HepG2 (cell line): Measurements from ENCODE around the gene TPI1. TPM values are rescaled to one million over a fixed set of nuclear protein-coding genes. Genes with fewer than 3 reads are reported as not detected.

Source experiments
- ATAC-seq: fragments of 200-7000 bp; cut with Tn5 transposase; 3 replicates; pipeline ENCODE4 v1.9.1; 2020; ENCODE audit warnings: mild to moderate bottlenecking, moderate library complexity
- BruUV-seq: library from RNA; stranded (reverse); fragments of 400-500 nt; replicated peaks from 2 replicates; lab custom pipeline; 2021; lab: Mats Ljungman, UMichigan
- CTCF ChIA-PET: fragments of 300-600 bp; formaldehyde crosslinking; extraction: SDS; loops from one replicate; lab custom pipeline; 2021; ENCODE audit warnings: low total read pairs, inconsistent platforms, low intra/inter-chr PET ratio; lab: Yijun Ruan, JAX
- POLR2A ChIA-PET: fragments of 350-600 bp; sonication (Branson Sonifier 250); formaldehyde crosslinking; loops from one replicate; lab custom pipeline; 2020; ENCODE audit warnings: antibody characterized with exemption, inconsistent platforms; lab: Yijun Ruan, JAX
- DNase-seq: peaks from one replicate; pipeline ENCODE4 v3.0.0-alpha.2; 2015; ENCODE audit warnings: low spot score
- FAIRE-seq: peaks from 3 replicates; lab custom pipeline; 2011; peaks lifted over from hg19 to GRCh38; lab: Jason Lieb, UNC
- H2AFZ ChIP-seq: one replicate; pipeline ENCODE4 v1.6.1; 2011; ENCODE audit warnings: low read length, inconsistent platforms
- H3K27ac ChIP-seq: fragments of 300-600 bp; 3 replicates; pipeline ENCODE4 v1.8.0; 2011; ENCODE audit warnings: mixed run types, mild to moderate bottlenecking, mixed read lengths, low read length, inconsistent platforms; ENCODE audit not compliant: insufficient read depth; ENCODE audit errors: extremely low read length
- H3K27me3 ChIP-seq, 2 experiments: fragments of 200-600 bp in 1 of 2; 2 replicates in 1 of 2; 3 replicates in 1 of 2; pipeline versions ENCODE4 v1.6.0 to v1.8.0; 2011; ENCODE audit warnings: low read length in 2 of 2, mild to moderate bottlenecking in 2 of 2, moderate library complexity in 2 of 2, inconsistent platforms in 1 of 2; ENCODE audit not compliant: insufficient read depth in 2 of 2, control insufficient read depth in 1 of 2
- H3K36me3 ChIP-seq, 2 experiments: fragments of 200-600 bp in 1 of 2; replicated peaks in 1 of 2; 2 replicates in 1 of 2; 3 replicates in 1 of 2; pipeline versions ENCODE4 v1.5.1 to v1.8.0; 2011; ENCODE audit warnings: low read length in 2 of 2, inconsistent platforms in 1 of 2; ENCODE audit not compliant: insufficient read depth in 2 of 2, control insufficient read depth in 1 of 2
- H3K4me1 ChIP-seq: 2 replicates; pipeline ENCODE4 v1.5.1; 2012; ENCODE audit warnings: low read length, inconsistent platforms; ENCODE audit not compliant: insufficient read depth
- H3K4me2 ChIP-seq: 2 replicates; pipeline ENCODE4 v1.6.0; 2011; ENCODE audit warnings: low read depth, low read length, inconsistent platforms
- H3K4me3 ChIP-seq, 3 experiments: fragments of 200-600 bp in 1 of 3; sonication (generic), shearing (Covaris generic) in 1 of 3; replicated peaks in 1 of 3; 2 replicates each; pipeline ENCODE4 v1.5.1; 2011 to 2016; ENCODE audit warnings: low read length in 3 of 3, inconsistent platforms in 2 of 3, low read depth in 2 of 3, mild to moderate bottlenecking in 2 of 3, control low read depth in 1 of 3, mixed read lengths in 1 of 3; ENCODE audit not compliant: insufficient read depth in 1 of 3
- H3K79me2 ChIP-seq: one replicate; pipeline ENCODE4 v1.6.1; 2011; ENCODE audit warnings: low read length, inconsistent platforms; ENCODE audit not compliant: insufficient read depth
- H3K9ac ChIP-seq: 2 replicates; pipeline ENCODE4 v1.6.0; 2011; ENCODE audit warnings: mild to moderate bottlenecking, low read depth, low read length, inconsistent platforms; ENCODE audit not compliant: insufficient read depth
- H3K9me3 ChIP-seq: 2 replicates; pipeline ENCODE4 v1.5.1; 2012; ENCODE audit warnings: mild to moderate bottlenecking, low read length
- H4K20me1 ChIP-seq: 2 replicates; pipeline ENCODE4 v1.6.0; 2011; ENCODE audit warnings: inconsistent platforms, mild to moderate bottlenecking, low read length, moderate library complexity; ENCODE audit not compliant: insufficient read depth
- ASH2L ChIP-seq: fragments of 300-600, 200-600 bp; sonication (generic); IDR thresholded peaks from 2 replicates; pipeline ENCODE4 v1.7.0; 2017; ENCODE audit warnings: low read depth, mild to moderate bottlenecking, moderate library complexity, mixed read lengths, low read length; ENCODE audit not compliant: insufficient read length
- CREB1 ChIP-seq, 2 experiments: fragments of 450-650 bp in 1 of 2; IDR thresholded peaks; 2 replicates each; pipeline ENCODE4 v1.6.1; 2016 to 2017; ENCODE audit warnings: control low read depth in 1 of 2, mild to moderate bottlenecking in 1 of 2, missing compliant biosample characterization in 1 of 2, missing genetic modification characterization in 1 of 2
- GFI1 ChIP-seq: sonication (generic); formaldehyde crosslinking; IDR thresholded peaks from 2 replicates; pipeline ENCODE4 v1.5.0; 2020; ENCODE audit warnings: missing genetic modification reagents, mild to moderate bottlenecking, borderline replicate concordance
- HNF1B ChIP-seq: sonication (generic); formaldehyde crosslinking; IDR thresholded peaks from 2 replicates; pipeline ENCODE4 v1.5.1; 2020; ENCODE audit warnings: mild to moderate bottlenecking, moderate library complexity, missing genetic modification reagents
- KDM5A ChIP-seq: fragments of 200-600 bp; sonication (generic); IDR thresholded peaks from 2 replicates; pipeline ENCODE4 v1.7.0; 2018; ENCODE audit warnings: antibody characterized with exemption, mild to moderate bottlenecking, low read length, borderline replicate concordance
- MAZ ChIP-seq, 2 experiments: sonication (generic) in 1 of 2; formaldehyde crosslinking in 1 of 2; IDR thresholded peaks; 2 replicates each; pipeline versions ENCODE4 v1.5.0 to v1.6.1; 2012 to 2020; ENCODE audit warnings: low read depth in 2 of 2, mild to moderate bottlenecking in 2 of 2, borderline replicate concordance in 1 of 2, improper control_type of control experiment in 1 of 2, low read length in 1 of 2, missing genetic modification reagents in 1 of 2, moderate library complexity in 1 of 2
- NAIF1 ChIP-seq: sonication (generic); formaldehyde crosslinking; IDR thresholded peaks from 2 replicates; pipeline ENCODE4 v1.5.0; 2020; ENCODE audit warnings: mild to moderate bottlenecking, missing genetic modification reagents, borderline replicate concordance
- NR2C2 ChIP-seq: sonication (generic); formaldehyde crosslinking; IDR thresholded peaks from 2 replicates; pipeline ENCODE4 v1.4.0; 2020; ENCODE audit warnings: missing genetic modification reagents, mild to moderate bottlenecking, moderate library complexity, borderline replicate concordance
- RARG ChIP-seq: sonication (generic); formaldehyde crosslinking; IDR thresholded peaks from 2 replicates; pipeline ENCODE4 v1.4.0; 2020; ENCODE audit warnings: low read depth, mild to moderate bottlenecking, missing genetic modification reagents
- REPIN1 ChIP-seq: sonication (generic); formaldehyde crosslinking; IDR thresholded peaks from 2 replicates; pipeline ENCODE4 v1.8.0; 2022; ENCODE audit warnings: missing genetic modification reagents, low read depth, mild to moderate bottlenecking, borderline replicate concordance
- SAP130 ChIP-seq: IDR thresholded peaks from 2 replicates; pipeline ENCODE4 v1.6.1; 2016; ENCODE audit warnings: low read depth
- ZNF33B ChIP-seq: sonication (generic); formaldehyde crosslinking; IDR thresholded peaks from 2 replicates; pipeline ENCODE4 v1.5.1; 2020; ENCODE audit warnings: mild to moderate bottlenecking, missing genetic modification reagents
- ZNF572 ChIP-seq: sonication (generic); formaldehyde crosslinking; IDR thresholded peaks from 2 replicates; pipeline ENCODE4 v1.5.1; 2020; ENCODE audit warnings: mild to moderate bottlenecking, missing genetic modification reagents
- ZNF607 ChIP-seq: sonication (generic); formaldehyde crosslinking; IDR thresholded peaks from 2 replicates; pipeline ENCODE4 v1.5.1; 2020; ENCODE audit warnings: missing genetic modification reagents, mild to moderate bottlenecking, borderline replicate concordance
- ZNF839 ChIP-seq: sonication (generic); formaldehyde crosslinking; IDR thresholded peaks from 2 replicates; pipeline ENCODE4 v1.4.0; 2020; ENCODE audit warnings: missing genetic modification reagents, mild to moderate bottlenecking, borderline replicate concordance
- ZSCAN21 ChIP-seq: sonication (generic); formaldehyde crosslinking; IDR thresholded peaks from 2 replicates; pipeline ENCODE4 v1.8.0; 2022; ENCODE audit warnings: mild to moderate bottlenecking, missing genetic modification reagents, moderate library complexity, borderline replicate concordance
- WGBS: methylation state at CpG from one replicate; pipeline ENCODE4 v1.1.6; 2017; ENCODE audit warnings: low lambda C conversion rate; 5-methylcytosine and 5-hydroxymethylcytosine counted together
- in situ Hi-C: cut with HindIII; loops from 2 replicates; pipeline ENCODE4 v1.10.0; 2017; ENCODE audit warnings: low pct_unique_long_range_greater_than_20kb; ENCODE audit not compliant: extremely low pct_ligation_motif_present
- intact Hi-C: fragments of 100-400 bp; cut with micrococcal nuclease; formaldehyde crosslinking; loops from one replicate; pipeline ENCODE4 v1.10.0; 2022; ENCODE audit not compliant: unreplicated experiment
- polyA plus RNA-seq, 8 experiments: library from polyadenylated mRNA; depleted of rRNA in 3 of 8; stranded (reverse) in 7 of 8; unstranded in 1 of 8; fragments of >200 nt; fragmentation: Illumina TruSeq in 4 of 8; extraction: Trizol in 4 of 8; gene quantifications; 2 replicates each; pipeline versions ENCODE4 v1.2.1 to v1.2.3, GENCODE V29; 2011 to 2016; ENCODE audit warnings: low read depth in 4 of 8, missing spikeins in 1 of 8, mixed read lengths in 1 of 8; ENCODE audit not compliant: insufficient read depth in 1 of 8
- total RNA-seq, 5 experiments: library from RNA; depleted of rRNA; stranded (reverse); fragments of >200 nt; fragmentation: Illumina TruSeq; extraction: Trizol; gene quantifications; 2 replicates each; pipeline ENCODE4 v1.2.3, GENCODE V29; 2016; ENCODE audit warnings: low read depth in 1 of 5
- TF ChIP-seq, protein P1 (sequence below): sonication (generic); formaldehyde crosslinking; IDR thresholded peaks from 2 replicates; pipeline ENCODE4 v1.5.0; 2020; ENCODE audit warnings: mild to moderate bottlenecking, missing genetic modification reagents

TPI1 gene
- total and polyA plus RNA-seq, 2 of the 13 experiments (the other 11 are each of a cell fraction or from before 2014, with no cell fraction given) = 945 to 2,535 TPM

DNA sequence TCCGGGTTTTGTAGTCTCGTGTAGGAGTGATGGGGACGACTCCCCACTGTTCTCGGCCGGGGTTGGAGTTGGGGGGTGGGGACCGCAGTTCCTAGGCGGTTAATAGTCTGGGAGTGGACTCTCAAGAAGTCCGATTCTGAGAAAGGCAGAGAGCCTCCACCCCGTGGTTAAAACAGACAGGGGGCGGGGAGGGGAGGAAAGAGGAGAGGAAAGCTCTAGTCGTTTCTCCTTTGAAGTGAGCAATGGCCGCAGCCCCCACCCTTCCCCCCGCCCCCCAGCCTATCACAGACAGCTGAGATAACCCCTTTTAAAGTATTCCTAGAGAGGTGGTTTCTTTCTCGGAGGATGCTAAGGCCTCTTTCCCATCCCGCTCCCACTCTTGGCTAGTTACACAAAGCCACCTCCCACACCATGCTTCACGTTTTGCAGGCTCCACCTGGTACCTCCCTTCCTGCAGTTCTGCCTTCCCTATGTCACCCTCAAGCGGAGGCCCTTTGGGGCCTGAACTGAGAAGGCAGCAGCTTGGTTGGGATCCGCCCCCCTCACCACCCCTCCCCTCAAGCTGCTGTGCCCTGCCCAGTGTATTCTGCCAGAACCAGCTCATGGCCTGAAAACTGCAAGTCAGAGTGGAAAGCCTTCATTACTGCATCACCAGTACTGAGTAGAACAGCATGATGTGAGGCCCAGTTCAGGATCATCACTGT, 14.5 kb upstream of the TPI1 start:
- in situ Hi-C loops = no loop called here
- POLR2A ChIA-PET = interaction anchor here (0.8 to 5.2 kb wide), 26 partner anchors 8 to 318 kb away, joined by 3 to 132 read pairs (median 11); partner anchors contain the start of genes C12orf57, COPS7A, GAPDH and GNB3
- FAIRE-seq = peak; percentile 12
- no peak overlapping the region for H2AFZ ChIP-seq
- H4K20me1 ChIP-seq = no peaks in the 10 kb centered on the region; the same call in 1 of the 2 replicates
- no peaks in the 10 kb centered on the region for H3K27me3 ChIP-seq
- no TSS peak for BruUV-seq
- peaks cover 12 to 49% of the 10 kb centered on the region in 2 experiments for H3K36me3 ChIP-seq
- no peak for ATAC-seq
- H3K79me2 ChIP-seq = peaks cover 37% of the 10 kb centered on the region
- peak; percentile 35 for DNase-seq
- WGBS = under 1% methylated on average over 17 of the region's 18 CpGs
- peak overlapping the region; percentile 61 for H3K27ac ChIP-seq
- peak overlapping the region; percentile 88 for H3K4me2 ChIP-seq
- intact Hi-C loops = loop anchor here (2.0 kb wide), 1 partner anchor 16 kb away; no protein-coding TSS in a partner anchor
- H3K4me3 ChIP-seq = peak overlapping the region; percentile 71 to 95 (median 85)
- peak overlapping the region; percentile 66 for H3K9ac ChIP-seq
- CTCF ChIA-PET = interaction anchor here (0.9 kb wide), 1 partner anchor 17 kb away, joined by 3 read pairs; no protein-coding TSS in a partner anchor
- H3K4me1 ChIP-seq = peaks cover 33% of the 10 kb centered on the region
- H3K9me3 ChIP-seq = no peaks in the 10 kb centered on the region
- TF ChIP-seq ASH2L = peak; percentile 5
- no peak for TF ChIP-seq RARG (CRISPR knock-in tag)
- TF ChIP-seq SAP130 = peak; percentile 27; the same call in 1 of the 2 replicates
- TF ChIP-seq ZNF839 (CRISPR knock-in tag) = 0 out of 2 replicates have a peak, but pooled peaks have one; percentile 9
- TF ChIP-seq CREB1 (IDR thresholded peaks at IDR 0.05) = no peak
- TF ChIP-seq CREB1 (CRISPR knock-in tag; IDR thresholded peaks at IDR 0.05) = peak; percentile 45
- 0 out of 2 replicates have a peak, but pooled peaks have one; percentile 8 for TF ChIP-seq ZNF33B (CRISPR knock-in tag)
- TF ChIP-seq ZNF572 (CRISPR knock-in tag) = 0 out of 2 replicates have a peak, but pooled peaks have one; percentile 2
- 0 out of 2 replicates have a peak, but pooled peaks have one; percentile 3 for TF ChIP-seq HNF1B (CRISPR knock-in tag)
- TF ChIP-seq REPIN1 (CRISPR knock-in tag) = no peak; the same call in 1 of the 2 replicates
- TF ChIP-seq, protein P1, sequence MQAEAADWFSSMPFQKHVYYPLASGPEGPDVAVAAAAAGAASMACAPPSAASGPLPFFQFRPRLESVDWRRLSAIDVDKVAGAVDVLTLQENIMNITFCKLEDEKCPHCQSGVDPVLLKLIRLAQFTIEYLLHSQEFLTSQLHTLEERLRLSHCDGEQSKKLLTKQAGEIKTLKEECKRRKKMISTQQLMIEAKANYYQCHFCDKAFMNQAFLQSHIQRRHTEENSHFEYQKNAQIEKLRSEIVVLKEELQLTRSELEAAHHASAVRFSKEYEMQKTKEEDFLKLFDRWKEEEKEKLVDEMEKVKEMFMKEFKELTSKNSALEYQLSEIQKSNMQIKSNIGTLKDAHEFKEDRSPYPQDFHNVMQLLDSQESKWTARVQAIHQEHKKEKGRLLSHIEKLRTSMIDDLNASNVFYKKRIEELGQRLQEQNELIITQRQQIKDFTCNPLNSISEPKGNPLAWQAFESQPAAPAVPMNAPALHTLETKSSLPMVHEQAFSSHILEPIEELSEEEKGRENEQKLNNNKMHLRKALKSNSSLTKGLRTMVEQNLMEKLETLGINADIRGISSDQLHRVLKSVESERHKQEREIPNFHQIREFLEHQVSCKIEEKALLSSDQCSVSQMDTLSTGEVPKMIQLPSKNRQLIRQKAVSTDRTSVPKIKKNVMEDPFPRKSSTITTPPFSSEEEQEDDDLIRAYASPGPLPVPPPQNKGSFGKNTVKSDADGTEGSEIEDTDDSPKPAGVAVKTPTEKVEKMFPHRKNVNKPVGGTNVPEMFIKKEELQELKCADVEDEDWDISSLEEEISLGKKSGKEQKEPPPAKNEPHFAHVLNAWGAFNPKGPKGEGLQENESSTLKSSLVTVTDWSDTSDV (CRISPR knock-in tag) = no peak
- TF ChIP-seq MAZ (IDR thresholded peaks at IDR 0.05; ENCODE audit: borderline replicate concordance, low read depth, low read length) = no peak
- peak; percentile 3; the same call in 1 of the 2 replicates for TF ChIP-seq MAZ (CRISPR knock-in tag; IDR thresholded peaks at IDR 0.05; ENCODE audit: low read depth)
- peak; percentile 13 for TF ChIP-seq NR2C2 (CRISPR knock-in tag)
- 0 out of 2 replicates have a peak, but pooled peaks have one; percentile 7 for TF ChIP-seq ZNF607 (CRISPR knock-in tag)
- TF ChIP-seq GFI1 (CRISPR knock-in tag) = no peak
- TF ChIP-seq ZSCAN21 (CRISPR knock-in tag) = peak; percentile 54; the same call in 1 of the 2 replicates
- TF ChIP-seq KDM5A = peak; percentile 26; the same call in 1 of the 2 replicates
- no peak for TF ChIP-seq NAIF1 (CRISPR knock-in tag)
